Measurements from ENCODE around the gene FNDC3B.

DNA sequence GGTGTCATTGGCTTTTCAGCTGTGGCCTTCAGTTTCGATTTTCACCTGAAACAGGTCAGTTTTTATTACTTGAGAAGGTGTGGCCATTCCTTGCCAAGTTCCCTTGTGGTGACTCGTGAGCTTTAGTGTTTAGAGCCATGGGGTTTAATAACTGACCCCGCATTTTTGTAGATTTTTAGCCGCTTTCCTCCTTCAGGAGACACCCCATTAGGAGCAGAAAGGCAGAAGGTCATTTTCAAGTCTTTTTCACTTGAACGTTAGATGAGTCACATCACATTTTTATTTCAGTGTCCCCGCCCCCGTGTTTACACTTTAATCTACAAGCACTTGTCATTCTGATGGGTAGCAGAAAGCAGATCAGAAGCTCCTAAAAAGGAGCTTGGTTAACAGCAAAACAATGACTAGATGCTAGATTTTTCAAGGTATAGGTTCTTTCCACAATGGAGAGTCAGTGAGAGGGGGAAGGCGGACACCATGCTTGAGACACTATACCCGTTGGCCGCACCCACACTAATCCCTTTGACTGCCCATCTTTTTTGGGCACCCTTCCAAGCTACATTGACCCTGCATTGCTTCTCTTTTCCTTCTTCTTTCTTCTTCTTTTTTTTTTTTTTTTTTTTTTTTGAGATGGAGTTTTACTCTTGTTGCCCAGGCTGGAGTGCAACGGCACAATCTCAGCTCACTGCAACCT lies 276.2 kb downstream of the FNDC3B start:
- no peak for TF ChIP-seq CTCF (IDR thresholded peaks at IDR 0.05; ENCODE audit: extremely low read depth in 1 of 2, insufficient read depth in 1 of 2, low read depth in 1 of 2, low read length in 2 of 2)
- no peak for TF ChIP-seq EZH2 (IDR thresholded peaks at IDR 0.05; ENCODE audit: borderline replicate concordance, low read depth, low read length, severe bottlenecking)
- TF ChIP-seq MAX (IDR thresholded peaks at IDR 0.05; ENCODE audit: insufficient read depth, insufficient read length) = no peak
- TF ChIP-seq GATA2 (IDR thresholded peaks at IDR 0.05; ENCODE audit: insufficient read depth, insufficient read length, low read depth, low read length) = no peak
- TF ChIP-seq POLR2A (IDR thresholded peaks at IDR 0.05; ENCODE audit: low read depth, low read length) = no peak
- TF ChIP-seq POLR2AphosphoS5 (IDR thresholded peaks at IDR 0.05; ENCODE audit: insufficient read depth, low read depth, low read length) = no peak
